HG02678 (cell line): Measurements from ENCODE around the gene PIK3CD.
"Not testable (repeated sequence)": the region's sequence is repeated elsewhere in the genome, so short reads cannot be mapped to it uniquely, and the experiment has no call there.

Source experiments
- ATAC-seq: cut with Tn5 transposase; IDR thresholded peaks from one replicate; pipeline ENCODE4 v1.9.1; 2021; ENCODE audit warnings: mild to moderate bottlenecking, moderate library complexity; ENCODE audit not compliant: unreplicated experiment

The PIK3CD gene

DNA sequence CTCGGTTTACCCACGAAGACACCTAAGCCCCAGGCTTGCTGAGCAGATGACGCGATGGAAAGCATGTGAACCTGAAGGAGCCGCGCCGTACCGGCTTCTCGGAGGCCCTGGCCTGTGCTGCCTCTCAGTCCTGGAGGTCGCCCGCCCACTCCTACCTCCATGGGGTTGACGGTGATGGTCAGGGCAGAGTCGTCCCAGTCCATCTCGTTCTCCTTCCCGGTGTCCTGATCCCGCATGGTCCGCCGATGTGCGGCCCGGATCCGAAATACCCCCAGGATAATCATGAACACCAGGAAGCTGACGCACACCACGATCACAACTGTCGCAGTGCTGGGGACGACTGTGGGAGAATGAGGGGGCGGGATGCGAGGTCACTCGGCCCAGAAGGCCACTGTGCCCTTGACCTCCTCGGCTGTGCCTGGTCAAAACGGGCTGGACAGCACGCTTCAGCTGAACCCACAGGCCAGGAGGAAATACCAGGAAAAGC is 79.6 kb downstream of the PIK3CD start:
- no peak for ATAC-seq

DNA sequence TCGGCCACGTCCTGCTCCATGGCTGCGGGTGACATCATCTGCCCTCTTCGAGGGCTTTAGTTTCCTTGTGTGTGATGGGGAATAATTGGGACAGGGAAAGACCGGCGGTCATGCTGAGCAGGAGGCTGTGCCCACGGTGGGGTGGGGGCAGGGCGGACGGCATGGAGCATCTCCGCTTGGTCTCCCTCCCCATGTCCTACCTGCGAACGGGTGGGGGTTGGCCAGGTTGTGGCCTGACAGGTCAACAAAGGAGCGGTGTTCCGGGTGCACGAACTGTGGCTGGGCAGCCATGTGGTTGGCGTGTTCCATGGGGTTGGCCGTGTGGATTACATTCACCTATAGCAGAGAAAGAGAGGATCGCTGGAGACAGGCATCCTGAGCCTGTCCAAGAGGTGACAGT is 80.0 kb downstream of the PIK3CD start:
- no peak for ATAC-seq

DNA sequence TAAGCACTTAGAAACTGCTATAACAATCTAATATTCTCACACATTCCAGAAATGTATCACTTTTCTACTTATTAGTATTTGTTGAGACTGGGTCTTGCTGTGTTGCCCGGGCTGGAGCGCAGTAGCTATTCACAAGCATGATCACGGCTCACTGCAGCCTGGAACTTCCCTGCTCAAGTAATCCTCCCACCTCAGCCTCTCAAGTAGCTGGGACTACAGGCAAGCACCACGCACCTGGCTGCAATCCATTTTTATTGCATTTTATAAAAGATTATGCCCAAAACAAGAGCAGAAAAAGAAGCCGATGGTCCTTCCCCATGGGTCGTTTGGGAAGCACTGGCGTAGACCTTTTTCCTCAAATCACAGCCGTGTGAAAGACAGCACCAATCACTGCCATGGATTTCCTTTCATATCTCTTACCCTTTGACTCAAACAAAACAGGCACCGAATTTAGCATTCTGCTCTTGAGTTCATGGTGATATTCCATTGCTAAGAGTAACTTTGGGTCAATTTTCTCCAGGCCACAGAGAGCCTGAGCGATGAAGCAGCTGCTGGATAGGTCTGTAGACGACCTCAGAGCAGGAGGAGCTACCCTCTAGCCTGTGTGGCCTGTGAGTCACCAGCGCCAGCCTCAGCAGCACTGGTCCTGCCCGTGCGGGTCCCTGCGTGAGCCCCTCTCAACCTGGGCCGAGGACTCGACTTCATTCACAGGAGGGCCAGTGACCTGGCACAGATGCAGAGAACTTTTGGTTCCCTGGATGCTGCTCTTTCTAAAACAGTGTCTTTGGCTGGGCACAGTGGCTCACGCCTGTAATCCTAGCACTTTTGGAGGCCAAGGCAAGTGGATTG is 80.8 kb downstream of the PIK3CD start:
- no peak for ATAC-seq

DNA sequence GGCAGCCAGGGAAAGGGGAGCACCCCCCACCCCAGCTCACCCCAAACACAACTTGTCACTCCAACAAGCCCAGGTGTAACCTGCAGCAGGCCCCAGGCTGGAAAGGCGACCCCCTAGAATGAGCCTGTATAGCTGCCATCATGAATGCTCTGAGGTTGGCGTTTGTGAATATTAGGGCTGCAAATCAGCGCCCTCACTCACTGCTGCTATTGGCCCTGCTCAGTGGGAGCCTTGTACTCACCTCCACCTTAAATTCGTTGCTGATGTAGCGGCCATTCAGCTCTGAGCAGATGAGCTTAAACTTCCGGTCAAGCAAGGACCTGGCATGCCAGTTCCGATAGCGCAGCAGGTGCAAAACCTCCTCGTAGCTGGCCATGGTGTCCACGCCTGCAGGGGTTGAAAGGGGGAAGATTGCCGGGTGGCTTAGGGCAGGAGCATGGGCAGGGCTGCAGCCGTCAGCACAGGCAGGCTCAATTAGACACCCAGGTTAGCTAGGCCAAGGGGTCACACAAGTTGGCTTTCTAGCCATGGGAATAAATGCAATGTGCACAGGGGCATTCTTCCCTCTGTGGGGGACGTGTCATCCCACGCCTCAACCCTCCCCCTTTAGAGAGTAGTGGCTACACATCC is 81.7 kb downstream of the PIK3CD start:
- ATAC-seq = no peak

DNA sequence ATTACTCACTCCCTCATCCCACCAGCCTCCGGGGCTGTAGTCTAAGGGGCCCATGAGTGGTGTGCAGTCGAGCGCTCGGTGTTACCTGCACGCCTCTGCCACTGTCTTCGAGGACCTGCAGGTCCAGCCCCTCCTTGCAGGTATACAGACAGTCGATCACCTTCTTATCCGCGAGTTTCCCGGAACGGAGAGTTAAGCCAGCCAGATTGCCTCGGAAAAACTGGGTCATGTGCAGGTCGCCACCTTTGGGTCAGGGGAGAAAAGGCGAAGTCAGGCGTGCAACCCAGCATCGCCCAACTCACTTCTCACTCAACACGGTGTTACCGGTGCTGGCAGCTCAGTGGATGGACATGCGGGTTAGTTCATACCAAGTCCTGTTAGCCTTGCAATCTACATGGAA is 84.3 kb downstream of the PIK3CD start:
- no peak for ATAC-seq

DNA sequence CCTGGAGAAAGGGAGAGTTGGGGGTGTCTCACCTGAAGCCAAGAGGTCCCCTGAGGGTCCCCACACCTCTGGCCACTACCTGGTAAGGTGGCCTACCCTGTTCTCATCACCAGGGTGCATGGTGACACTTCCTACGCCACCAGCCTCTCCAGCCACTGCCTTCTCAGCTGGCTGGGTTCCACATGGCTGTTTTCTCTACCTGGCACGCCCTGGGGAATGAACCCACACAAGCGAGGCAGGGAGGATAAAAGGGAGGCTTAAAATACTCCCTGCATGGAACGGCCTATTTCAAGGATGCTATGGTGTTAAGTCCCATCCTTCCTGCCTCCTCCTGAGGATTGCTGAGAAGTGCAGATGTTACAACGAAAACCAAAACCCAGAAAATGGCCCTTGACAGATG is 84.7 kb downstream of the PIK3CD start:
- no peak for ATAC-seq

DNA sequence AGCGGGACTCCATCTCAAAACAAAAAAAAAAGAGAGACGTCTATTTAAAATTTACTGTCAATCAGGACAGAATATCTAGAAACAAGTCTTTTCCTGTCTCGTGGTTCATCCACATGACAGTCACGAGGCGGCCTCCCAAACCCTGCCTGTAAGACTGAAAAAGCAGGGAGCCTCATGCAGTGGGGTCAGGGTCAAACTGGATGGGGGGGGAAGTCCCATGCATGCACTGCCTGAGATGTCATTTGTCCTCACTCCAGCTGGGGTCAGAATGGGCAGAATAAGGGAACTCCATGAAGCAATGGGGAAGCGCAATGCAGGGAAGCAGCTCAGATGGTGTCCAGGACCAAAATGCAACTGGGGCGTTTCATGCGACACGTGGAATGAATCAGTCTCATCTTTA is 85.5 kb downstream of the PIK3CD start:
- no peak for ATAC-seq

DNA sequence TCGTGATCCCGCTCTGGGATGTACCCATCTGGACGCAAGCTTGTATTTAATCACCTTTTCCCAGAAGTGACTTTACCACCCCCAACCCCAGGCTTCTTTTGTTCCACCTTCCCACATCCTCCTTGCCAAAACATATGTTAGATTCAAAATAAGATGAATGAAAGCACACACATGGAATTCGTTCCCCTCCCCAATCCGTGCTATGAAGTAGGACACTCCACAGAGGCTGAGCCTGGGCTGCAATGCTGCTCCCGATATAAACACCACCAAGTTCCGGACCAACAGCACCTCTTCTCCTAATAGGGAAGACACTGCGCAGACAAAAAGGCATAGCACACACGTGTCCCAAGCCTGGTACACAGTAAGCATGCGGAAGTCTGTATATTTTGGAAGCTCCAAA is 86.1 kb downstream of the PIK3CD start:
- ATAC-seq = no peak

DNA sequence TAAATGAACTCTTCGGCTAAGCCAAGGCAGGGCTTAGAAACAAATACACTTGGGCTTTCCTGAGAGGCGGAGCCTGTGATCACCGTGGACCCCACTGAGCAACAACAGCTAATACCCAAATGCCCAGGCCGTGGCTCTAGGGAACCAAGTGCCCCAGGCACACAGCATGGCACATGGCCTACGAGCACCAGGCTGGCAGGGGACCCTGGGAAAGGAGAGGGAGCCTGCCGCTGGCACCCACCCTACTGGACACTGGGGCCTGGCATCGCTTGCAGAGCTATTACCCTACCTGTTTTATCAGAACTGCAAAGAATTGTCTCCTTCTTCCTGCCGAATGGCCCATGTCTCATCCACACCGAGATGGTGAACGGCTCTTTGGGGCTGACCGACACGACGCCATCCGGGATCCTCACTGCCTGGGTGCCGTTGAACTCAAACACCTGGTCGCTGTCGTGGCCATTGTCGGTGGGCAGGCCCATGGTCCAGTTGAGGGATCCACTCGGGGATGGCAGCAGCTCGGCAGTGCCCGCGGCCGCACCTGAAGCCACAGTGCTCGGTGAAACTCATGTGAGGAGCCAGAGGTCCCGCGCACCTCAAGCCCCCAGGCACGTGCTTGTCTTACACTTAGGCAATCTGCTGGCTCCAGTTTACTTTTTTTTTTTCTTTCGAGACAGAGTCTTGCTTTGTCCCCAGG is 92.7 kb downstream of the PIK3CD start:
- ATAC-seq = no peak

DNA sequence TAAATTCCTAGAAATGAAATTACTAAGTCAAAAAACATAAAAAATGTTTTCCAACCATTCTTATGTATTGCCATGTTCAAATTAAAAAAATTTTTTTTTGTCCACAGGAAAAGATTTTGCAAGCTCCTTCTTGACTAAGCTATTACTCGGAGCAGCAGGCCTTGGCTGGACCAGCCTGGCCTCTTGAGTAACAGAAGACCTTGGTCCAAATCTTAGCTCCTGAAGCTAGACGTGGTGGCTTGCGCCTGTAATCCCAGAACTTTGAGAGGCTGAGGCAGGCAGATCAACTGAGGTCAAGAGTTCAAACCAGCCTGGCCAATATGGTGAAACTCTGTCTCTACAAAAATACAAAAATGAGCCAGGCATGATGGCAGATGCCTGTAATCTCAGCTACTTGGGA is 94.7 kb downstream of the PIK3CD start:
- ATAC-seq = no peak

DNA sequence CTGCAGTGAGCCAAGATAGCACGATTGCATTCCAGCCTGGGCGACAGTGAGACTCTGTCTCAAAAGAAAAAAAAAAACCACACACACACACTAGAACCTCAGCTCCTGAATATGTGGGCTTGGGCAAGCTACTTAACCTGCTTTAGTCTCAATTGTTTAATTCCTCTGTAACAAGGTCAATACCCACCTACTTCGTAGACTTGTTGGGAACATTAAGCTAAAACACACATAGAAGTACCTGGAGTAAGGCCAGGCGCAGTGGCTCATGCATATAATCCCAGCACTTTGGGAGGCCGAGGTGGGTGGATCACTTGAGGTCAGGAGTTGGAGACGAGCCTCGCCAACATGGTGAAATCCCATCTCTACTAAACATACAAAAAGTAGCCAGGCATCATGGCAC is 95.1 kb downstream of the PIK3CD start:
- no peak for ATAC-seq

DNA sequence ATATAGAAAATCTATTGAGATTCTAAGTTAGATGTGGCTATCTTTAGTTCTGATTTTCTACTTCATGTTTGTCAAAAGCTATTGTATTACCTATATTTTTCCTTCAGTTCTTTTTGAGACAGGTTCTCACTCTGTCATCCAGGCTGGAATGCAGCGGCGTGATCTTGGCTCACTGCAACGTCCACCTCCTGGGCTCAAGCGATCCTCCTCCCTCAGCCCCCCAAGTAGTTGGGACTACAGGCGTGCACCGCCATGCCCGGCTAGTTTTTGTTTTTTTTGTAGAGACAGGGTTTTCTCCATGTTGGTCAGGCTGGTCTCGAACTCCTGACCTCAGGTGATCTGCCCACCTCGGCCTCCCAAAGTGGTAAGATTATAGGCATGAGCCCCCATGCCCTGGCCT is 96.9 kb downstream of the PIK3CD start:
- not testable (repeated sequence) for ATAC-seq

DNA sequence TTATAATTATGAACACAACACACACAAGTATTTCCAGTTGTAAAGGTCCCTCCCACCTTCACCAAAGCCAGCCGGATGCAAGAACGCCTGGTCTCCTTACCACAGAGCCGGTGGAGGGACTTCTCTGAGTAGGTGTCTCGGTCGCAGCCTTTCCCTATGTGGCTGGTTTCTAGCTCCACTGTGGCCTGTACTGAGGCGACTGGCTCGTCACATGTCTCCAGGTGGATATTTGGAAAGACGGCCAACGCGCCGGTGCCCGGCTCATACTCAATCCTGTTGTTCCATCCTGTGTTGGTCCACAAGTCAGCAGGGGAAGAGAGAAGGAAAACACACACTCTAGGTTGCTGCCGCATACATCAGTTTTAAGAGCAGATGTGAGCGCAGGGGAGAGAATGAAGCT is 97.8 kb downstream of the PIK3CD start:
- no peak for ATAC-seq

DNA sequence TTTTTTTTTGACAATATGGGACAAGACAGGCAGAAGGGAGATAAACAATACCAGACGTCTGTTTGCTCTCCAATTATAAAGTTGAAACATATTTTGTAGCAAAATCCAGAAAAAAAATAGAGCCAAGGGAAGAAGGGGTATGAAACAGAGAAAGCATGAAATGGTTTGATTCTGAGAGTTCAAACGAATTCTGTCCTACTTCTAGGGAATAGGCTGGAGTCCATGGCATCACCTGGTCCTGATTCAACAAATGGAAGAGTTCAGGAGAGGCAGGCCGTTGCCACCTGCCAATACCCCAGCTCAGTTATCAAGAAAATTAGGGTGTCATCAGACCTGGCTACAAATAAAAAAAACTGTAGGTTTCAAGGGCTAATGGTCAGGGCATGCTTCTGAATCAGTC is 100.4 kb downstream of the PIK3CD start:
- ATAC-seq = no peak

DNA sequence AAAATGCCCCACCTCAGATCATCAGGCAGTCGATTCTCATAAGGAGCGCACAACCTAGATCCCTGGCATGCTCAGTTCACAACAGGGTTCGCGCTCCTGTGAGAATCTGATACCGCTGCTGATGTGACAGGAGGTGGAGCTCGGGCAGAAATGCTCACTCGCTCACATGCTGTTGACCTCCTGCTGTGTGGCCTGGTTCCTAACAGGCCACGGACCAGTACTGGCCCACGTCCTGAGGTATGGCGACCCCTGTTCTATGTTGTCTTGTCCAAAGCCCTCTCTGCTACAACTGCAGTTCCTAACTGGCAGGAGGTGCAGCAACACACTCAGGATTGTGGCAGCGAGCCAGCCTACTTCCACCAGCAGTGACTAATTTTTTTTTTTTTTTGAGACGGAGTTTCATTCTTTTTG is 101.6 kb downstream of the PIK3CD start:
- ATAC-seq = no peak

DNA sequence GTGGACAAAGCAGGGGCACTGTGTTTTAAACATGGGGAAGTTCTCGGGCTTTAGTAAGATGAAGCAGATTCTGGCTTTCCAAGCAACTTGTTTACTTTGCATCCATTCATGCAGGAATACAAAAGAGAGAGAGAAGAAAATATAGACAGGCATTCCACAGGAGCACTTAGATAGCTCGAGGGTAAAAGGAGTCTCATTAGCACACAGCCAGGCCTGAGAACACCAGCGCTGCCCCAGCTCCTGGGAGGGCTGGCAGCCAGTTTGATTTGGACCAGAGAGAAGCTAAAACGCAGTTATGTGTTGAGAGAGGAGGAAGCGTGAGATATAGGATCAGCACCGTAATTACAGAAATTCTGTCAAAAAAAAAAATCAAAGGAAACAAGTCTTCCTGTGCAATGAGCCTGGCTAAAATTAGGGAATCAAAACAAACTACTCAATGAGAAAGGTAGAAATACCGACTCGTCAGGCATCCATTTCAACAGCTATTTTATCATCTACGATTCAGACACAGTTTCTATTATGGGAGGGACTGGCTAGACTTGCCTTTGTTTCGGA is 104.0 kb downstream of the PIK3CD start:
- no peak for ATAC-seq

DNA sequence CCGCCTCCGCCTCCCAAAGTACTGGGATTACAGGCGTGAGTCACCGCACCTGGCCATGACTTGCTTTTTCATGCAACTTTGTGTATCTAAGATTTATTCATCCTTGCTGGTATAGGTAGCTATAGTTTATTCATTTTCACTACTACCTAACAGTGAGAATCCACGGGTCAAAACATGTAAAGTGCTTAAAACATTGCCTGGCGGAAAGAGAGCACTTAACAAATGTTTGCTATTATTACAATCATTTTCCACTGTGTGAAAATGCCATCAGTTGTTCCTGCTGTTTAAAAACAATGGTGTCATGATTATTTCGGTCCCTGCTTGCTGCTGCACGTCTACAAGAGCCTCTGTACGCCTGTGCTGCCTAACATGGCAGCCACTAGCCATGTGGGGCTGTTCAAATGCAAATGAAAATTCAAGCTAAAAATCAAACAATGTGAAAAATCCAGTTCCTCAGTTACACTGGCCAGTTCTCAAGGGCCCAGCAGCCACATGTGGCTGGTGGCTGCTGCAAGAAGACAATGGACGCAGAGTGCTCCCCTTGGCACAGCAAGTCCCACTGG is 107.1 kb downstream of the PIK3CD start:
- ATAC-seq = no peak

DNA sequence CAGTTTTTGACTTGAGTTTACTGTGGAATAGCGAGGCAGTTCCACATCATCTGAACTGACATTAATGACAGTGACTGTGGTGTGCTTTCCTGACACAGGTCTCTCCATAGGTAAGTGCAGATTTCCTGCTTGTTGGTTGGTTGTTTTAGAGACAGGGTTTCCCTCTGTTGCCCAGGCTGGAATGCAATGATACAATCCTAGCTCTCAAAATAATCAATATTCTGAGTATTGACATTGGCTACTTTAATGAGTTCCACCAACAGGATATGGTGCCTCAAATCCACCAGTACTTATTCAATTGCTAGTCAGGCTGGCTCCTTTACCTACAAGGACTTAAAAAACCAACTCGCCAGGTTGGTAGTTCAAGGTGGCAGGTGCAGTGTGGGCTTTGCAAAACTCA is 108.4 kb downstream of the PIK3CD start:
- no peak for ATAC-seq

DNA sequence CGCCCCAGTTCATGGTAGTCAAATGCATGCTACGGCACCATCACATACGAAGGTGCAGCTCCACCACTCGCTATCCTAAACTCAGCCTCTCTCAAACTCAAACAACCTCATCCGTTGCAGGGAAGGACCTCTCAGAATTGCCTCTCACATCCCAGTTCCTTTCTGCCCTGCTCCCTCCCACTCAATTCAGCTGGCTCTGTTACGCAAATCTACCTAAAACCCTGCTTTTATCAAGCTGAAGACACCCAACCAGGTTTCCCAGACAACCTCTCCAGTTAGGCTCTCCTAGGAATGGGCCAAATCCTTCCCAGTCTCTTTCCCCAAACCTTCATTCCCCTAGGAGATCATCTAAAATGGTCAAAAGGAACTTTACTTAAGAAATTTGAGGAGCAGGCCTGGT is 109.3 kb downstream of the PIK3CD start:
- ATAC-seq = no peak

DNA sequence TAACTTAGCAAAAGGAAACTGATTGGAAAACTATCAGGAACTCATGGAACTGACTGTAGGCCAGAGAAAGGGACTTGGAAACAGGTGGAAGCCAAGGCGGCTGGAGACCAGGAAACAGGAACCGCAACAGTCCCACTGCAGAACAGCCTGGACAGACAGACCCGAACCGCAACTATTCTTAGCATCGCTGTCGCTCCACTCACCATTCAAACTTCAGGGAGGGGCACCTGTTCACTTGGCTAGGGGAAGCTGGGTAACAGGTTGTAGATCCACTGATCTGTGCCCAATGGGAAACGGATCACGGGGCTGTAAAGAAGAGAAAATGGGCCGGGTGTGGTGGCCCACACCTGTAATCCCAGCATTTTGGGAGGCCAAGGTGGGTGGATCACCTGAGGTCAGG is 110.3 kb downstream of the PIK3CD start:
- ATAC-seq = no peak

DNA sequence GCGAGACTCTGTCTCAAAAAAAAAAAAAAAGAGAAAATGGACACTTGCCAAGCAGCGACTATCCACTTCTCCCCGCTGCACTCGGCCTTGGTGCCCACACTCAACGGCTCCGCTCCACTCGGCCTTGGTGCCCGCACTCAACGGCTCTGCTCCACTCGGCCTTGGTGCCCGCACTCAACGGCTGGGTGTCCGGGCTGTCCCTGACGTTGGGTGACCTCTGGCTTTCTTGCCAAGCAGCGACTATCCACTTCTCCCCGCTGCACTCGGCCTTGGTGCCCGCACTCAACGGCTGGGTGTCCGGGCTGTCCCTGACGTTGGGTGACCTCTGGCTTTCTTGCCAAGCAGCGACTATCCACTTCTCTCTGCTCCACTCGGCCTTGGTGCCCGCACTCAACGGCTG is 110.9 kb downstream of the PIK3CD start:
- ATAC-seq = not testable (repeated sequence)
